HEK293T (cell line): Measurements from ENCODE around the gene REC8.

ENCODE experiments used
- BHLHE40 ChIP-seq: fragments of 450-650 bp; IDR thresholded peaks from 2 replicates; pipeline ENCODE4 v1.6.1; 2016; ENCODE audit warnings: mild to moderate bottlenecking, moderate library complexity, borderline replicate concordance
- CTBP1 ChIP-seq: fragments of 450-650 bp; IDR thresholded peaks from 2 replicates; pipeline ENCODE4 v1.6.1; 2016; ENCODE audit warnings: borderline replicate concordance
- FOXA1 ChIP-seq: fragments of 450-650 bp; IDR thresholded peaks from 2 replicates; pipeline ENCODE4 v1.6.1; 2016; ENCODE audit warnings: mild to moderate bottlenecking
- FOXM1 ChIP-seq: fragments of 450-650 bp; IDR thresholded peaks from 2 replicates; pipeline ENCODE4 v1.6.1; 2017; ENCODE audit warnings: mild to moderate bottlenecking, borderline replicate concordance
- LEF1 ChIP-seq: fragments of 450-650 bp; IDR thresholded peaks from 2 replicates; pipeline ENCODE4 v1.6.1; 2017; ENCODE audit warnings: mild to moderate bottlenecking, borderline replicate concordance
- NFRKB ChIP-seq: fragments of 450-650 bp; IDR thresholded peaks from 2 replicates; pipeline ENCODE4 v1.6.1; 2016; ENCODE audit warnings: mild to moderate bottlenecking, moderate library complexity
- SUZ12 ChIP-seq: fragments of 450-650 bp; IDR thresholded peaks from 2 replicates; pipeline ENCODE4 v1.6.1; 2016; ENCODE audit warnings: mild to moderate bottlenecking
- TARDBP ChIP-seq: fragments of 450-650 bp; IDR thresholded peaks from 2 replicates; pipeline ENCODE4 v1.6.1; 2016
- ZNF384 ChIP-seq: fragments of 450-650 bp; IDR thresholded peaks from 2 replicates; pipeline ENCODE4 v1.6.1; 2016

DNA sequence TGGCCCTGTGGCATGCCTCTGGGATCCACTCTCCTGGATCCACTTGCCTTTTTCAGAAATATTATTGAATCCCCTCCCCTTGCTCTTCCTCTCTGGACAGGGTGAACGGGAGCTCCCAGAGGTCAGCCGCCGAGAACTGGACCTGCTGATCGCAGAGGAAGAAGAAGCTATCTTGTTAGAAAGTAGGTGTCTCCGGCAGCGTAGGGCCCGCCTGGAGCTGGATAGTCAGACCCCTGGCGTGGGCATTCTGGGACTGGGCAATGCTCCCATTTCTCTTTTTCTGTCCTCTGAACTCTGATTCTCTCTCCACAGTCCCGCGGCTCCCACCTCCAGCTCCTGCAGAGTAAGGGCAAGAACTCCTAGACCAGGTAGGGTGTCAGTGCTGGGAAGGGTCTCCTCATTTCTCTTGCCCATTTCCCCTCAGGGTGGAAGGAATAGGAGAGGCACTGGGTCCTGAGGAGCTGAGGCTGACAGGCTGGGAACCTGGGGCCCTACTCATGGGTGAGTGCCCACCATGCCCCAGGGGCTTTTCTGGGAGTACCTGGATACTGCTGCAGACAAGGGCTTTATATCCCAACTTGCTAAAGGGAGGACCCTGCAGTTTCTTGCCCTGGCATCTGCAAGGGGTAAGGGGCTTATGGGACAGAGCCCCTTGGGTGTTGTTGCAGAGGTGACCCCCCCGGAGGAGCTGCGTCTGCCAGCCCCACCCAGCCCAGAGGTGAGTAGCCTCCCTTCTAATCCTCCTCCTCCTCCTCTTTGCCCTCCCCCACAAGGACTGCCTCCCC is 5.4 kb downstream of the REC8 start:
- no peak for TF ChIP-seq TARDBP
- no peak for TF ChIP-seq ZNF384
- TF ChIP-seq FOXM1: no peak
- no peak for TF ChIP-seq BHLHE40
- TF ChIP-seq SUZ12: no peak
- no peak for TF ChIP-seq FOXA1
- no peak for TF ChIP-seq CTBP1
- no peak for TF ChIP-seq LEF1
- no peak for TF ChIP-seq NFRKB
